ENCODE measurements around the gene SCN3A.

SCN3A gene

DNA sequence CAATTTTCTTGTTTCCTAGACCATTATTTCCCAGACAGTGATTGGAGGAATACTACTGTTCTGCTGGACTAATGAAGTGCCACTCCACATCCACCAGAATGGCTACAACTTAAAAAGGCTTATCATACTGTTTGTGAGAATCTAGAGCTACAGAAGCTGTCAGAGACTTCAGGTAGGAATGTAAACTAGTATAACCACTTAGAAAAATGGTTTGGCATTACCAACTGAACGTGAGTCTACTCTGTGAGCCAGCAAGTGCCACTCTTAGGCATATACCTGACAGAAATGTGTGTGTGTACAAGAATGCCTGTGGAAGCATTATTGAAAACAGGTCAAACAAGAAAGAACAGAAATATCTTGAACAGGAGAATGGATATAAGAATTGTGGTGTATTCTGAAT lies 4.2 kb upstream of the SCN3A start:
- DNase-seq (no peak), ATAC-seq (replicated peaks) (no peak)
- H3K27ac Mint-ChIP-seq, result no peak overlapping the region
- H3K36me3 Mint-ChIP-seq, result no peaks in the 10 kb centered on the region
- no peak overlapping the region for H3K4me3 Mint-ChIP-seq
- no peaks in the 10 kb centered on the region for H3K4me1 Mint-ChIP-seq
- peaks cover 0 to under 1% of the 10 kb centered on the region in 2 donors for H3K27me3 Mint-ChIP-seq
- H3K9me3 Mint-ChIP-seq, result peaks cover 0 to 2% of the 10 kb centered on the region in 2 donors

DNA sequence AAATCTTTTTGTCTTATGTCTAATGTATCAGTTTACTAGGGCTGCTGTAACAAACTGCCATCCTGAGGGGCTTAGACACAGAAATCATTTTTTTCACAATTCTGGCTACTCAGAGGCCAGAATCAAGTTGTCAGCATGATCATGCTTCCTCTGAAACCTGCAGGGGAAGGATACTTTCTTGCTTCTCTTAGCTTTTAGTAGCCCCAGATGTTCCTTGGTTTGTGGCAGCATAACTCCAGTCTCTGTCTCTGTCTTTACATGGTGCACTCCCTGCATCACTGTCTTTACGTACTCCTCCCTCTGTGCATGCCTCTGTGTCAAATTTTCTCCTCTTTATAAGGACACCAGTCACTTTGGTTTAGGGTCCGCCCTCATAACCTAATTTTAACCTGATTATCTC lies 2.0 kb upstream of the SCN3A start:
- no peak for DNase-seq
- Mint-ChIP-seq H3K9me3 (peaks cover 0 to 2% of the 10 kb centered on the region in 2 donors), H3K4me3 (no peak overlapping the region), H3K27me3 (no peaks in the 10 kb centered on the region), H3K4me1 (peaks cover 3 to 10% of the 10 kb centered on the region in 2 donors), H3K36me3 (no peaks in the 10 kb centered on the region), H3K27ac (no peak overlapping the region)
- ATAC-seq (replicated peaks), result no peak

DNA sequence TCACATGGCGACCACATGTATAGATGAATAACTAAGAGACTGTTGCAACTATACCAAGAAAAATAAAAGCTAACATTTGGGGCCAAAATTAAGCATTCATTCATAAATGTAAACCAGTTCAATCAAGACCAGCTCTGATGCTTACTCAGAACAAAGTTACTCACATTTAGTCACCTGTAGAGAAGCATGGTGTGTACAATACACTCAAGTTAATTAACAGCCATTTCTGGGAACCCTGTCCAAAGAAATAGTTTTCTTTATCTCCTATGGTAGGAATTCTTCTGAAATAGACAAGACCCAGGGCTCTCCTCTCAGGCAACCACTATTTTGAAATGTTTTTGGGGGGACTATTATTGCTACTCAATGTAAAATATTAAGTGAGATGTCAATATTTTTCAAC lies 1.6 kb downstream of the SCN3A start:
- H3K4me1 Mint-ChIP-seq, result peaks cover 10 to 21% of the 10 kb centered on the region in 2 donors

DNA sequence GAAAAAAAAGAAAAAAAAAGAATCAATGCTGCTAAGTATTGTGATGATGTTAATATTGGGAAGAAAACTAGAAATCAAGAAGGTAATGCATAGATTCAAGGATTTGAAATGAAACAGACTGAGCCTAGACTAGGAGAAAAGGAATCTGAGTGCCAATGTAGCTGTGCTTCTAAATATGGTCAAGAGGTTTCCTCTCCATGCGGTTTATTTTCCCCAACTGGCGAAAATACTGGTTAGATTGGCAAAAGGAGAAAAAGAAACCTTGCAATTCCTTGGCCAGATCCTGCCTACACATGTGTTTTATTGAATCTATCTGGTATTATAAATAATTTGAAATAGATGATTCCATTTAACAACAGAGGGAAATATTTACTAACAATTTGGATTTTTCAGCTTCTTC lies 5.7 kb downstream of the SCN3A start:
- Mint-ChIP-seq H3K4me1 (peaks cover 28 to 52% of the 10 kb centered on the region in 2 donors), H3K36me3 (no peaks in the 10 kb centered on the region), H3K4me3 (no peak overlapping the region), H3K9me3 (no peaks in the 10 kb centered on the region), H3K27ac (no peak overlapping the region), H3K27me3 (no peaks in the 10 kb centered on the region)
- no peak for ATAC-seq (replicated peaks)
- DNase-seq, result no peak

More for the DNA sequence above, 1.6 kb downstream of the SCN3A start:
- no peak overlapping the region for H3K4me3 Mint-ChIP-seq
- H3K27ac Mint-ChIP-seq, result no peak overlapping the region
- H3K36me3 Mint-ChIP-seq, result no peaks in the 10 kb centered on the region
- H3K9me3 Mint-ChIP-seq, result peaks cover 0 to 2% of the 10 kb centered on the region in 2 donors
- no peaks in the 10 kb centered on the region for H3K27me3 Mint-ChIP-seq
- no peak for DNase-seq
- ATAC-seq (replicated peaks), result no peak

DNA sequence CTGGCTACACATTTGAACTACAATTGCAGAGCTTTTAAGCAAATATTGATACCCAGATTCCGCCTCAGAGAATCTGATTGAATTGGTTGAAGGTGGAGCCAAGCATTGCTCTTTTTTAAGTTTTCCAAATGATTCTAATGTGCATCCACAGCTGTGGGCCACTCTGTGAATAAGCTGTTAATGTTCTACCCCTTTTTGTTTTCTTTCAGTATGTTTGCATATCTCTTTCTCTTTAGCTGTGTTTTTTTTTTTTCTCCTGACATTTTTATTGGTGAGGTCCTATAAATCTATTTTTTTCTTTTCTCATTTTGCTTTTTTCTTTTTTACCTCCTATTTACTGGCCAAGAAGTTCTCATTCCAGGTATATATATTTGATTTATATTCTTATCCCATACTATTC lies 6.5 kb downstream of the SCN3A start:
- DNase-seq (no peak), ATAC-seq (replicated peaks) (no peak)
- Mint-ChIP-seq H3K4me3 (peak overlapping the region in 1 of 2 donors; percentile 39), H3K4me1 (peaks cover 30 to 60% of the 10 kb centered on the region in 2 donors), H3K9me3 (no peaks in the 10 kb centered on the region), H3K27me3 (no peaks in the 10 kb centered on the region), H3K27ac (peak overlapping the region; percentile 42), H3K36me3 (no peaks in the 10 kb centered on the region)

DNA sequence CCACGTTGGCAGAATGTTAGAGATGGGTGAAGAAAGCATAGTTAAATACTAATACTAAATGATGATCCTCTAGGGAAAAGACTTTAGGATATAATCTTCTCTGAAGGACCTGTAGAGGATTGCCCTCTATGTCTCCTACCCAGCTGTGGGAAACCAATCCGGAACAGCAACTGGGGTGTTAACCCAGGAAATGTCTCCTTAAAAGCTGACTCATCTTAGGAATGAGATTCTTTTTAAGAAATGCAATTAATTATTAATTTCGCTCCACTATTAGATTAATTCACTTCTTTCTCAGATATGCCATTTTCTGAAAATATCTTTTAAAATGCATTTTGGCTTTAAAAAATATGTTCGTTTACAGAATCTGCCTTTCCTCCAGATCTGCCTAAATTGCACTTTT lies 7.4 kb downstream of the SCN3A start:
- no peak overlapping the region for H3K27ac Mint-ChIP-seq
- no peak overlapping the region for H3K4me3 Mint-ChIP-seq
- DNase-seq (no peak), ATAC-seq (replicated peaks) (no peak)
- H3K27me3 Mint-ChIP-seq, result no peaks in the 10 kb centered on the region
- no peaks in the 10 kb centered on the region for H3K36me3 Mint-ChIP-seq
- H3K9me3 Mint-ChIP-seq, result no peaks in the 10 kb centered on the region
- H3K4me1 Mint-ChIP-seq, result peaks cover 28 to 59% of the 10 kb centered on the region in 2 donors

DNA sequence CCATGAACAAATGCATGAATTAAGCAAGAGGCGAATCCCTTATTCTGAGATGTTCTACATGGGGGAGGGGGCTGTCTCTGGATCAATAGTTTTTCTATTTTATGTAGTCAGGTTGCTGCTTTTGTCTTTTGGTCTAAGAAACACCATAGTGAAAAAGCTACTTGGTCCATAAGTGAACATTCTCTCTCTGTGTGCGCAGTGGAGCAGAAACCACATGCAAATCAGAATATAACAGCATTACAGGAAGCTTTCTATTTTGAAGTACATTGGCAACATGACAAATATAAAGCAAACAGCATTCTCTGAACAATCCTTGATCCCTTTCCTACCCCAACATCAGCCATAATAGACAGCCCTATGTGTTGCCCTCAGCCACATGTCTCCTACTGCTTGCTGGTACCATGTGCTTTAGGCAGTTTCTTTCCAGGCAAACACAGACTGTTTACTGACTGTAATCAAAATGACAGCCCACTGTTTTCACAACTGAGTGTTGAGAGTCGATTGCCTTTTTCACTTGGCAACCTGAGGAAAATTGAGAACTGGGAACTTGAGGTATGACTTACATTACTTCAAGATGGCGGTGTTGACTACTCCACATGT lies 10.6 kb downstream of the SCN3A start:
- DNase-seq (peak; percentile 20), ATAC-seq (replicated peaks) (peak; percentile 91 to 93)
- no peaks in the 10 kb centered on the region for H3K9me3 Mint-ChIP-seq
- H3K36me3 Mint-ChIP-seq, result no peaks in the 10 kb centered on the region
- peak overlapping the region; percentile 1 to 22 for H3K4me3 Mint-ChIP-seq
- peaks cover 30 to 58% of the 10 kb centered on the region in 2 donors for H3K4me1 Mint-ChIP-seq
- H3K27me3 Mint-ChIP-seq, result no peaks in the 10 kb centered on the region
- peak overlapping the region; percentile 75 for H3K27ac Mint-ChIP-seq

DNA sequence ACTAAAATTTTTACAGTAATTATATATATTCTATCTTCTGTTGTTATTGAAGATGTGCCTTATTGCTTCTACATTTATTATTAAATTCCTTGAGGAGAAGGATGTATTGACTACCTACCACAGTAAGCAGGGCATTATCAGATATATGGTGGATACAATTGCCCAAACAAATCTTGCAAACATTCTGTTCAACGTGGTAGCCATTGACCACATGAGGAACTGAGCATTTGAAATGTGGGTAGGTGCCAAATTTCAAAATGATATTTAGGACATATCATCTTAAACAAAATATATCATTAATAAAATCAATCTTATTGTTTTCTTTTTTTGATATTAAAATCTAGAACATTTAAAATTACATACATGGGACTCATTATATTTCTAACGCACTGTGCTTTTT lies 11.1 kb downstream of the SCN3A start:
- DNase-seq, result no peak
- Mint-ChIP-seq H3K9me3 (no peaks in the 10 kb centered on the region), H3K27ac (peak overlapping the region; percentile 75), H3K27me3 (no peaks in the 10 kb centered on the region), H3K36me3 (no peaks in the 10 kb centered on the region), H3K4me1 (peaks cover 27 to 58% of the 10 kb centered on the region in 2 donors), H3K4me3 (no peak overlapping the region)
- peak; percentile 54 to 73 for ATAC-seq (replicated peaks)

DNA sequence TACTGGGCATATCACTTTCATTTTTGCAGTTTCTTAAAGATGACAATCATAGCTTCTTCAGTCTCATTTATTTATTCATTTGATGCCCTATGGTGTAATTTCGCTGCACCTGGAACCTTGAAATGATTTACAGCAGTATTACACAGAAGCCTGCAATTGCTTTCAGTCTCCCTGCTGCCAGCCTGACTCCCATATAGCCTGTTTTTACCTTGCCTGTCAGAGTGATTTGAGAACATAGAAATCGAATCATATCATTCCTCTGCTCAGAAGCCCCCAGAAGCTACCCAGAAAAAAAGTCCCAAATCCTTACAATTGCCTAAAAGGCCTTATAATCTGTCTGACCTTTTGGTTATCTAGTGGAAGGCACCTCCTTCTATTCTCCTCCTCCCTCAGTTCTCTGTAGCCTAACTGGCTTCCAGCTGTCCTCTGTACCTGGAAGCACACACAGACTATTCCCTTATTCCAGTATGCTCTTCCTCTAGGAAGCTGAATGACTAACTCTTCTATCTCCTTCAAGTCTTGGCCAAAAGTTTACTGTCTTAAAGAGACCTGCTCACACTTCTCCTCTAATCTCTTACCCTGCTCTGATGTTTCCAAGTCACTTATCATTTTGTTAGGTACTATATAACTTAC lies 12.6 kb downstream of the SCN3A start:
- H3K9me3 Mint-ChIP-seq, result no peaks in the 10 kb centered on the region
- H3K4me1 Mint-ChIP-seq, result peaks cover 24 to 49% of the 10 kb centered on the region in 2 donors

DNA sequence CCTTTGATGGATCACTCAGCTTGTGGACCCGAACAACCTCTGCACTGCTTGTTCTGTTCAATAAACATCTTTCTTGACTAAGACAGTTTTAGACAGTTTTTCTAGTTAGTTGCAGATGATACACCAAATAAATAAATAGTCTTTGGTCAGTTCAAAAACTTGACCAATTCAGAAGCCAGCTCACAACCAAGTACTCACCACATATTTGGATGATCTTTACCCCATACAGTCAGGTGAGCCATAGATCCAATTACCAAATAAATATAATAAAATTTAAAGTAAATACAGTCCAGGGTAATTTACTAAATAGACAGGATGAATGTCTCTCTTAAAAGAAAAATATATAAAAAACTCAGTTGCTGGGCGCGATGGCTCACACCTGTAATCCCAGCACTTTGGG lies 18.2 kb downstream of the SCN3A start:
- ATAC-seq (replicated peaks), result no peak
- H3K4me1 Mint-ChIP-seq, result peaks cover 2 to 5% of the 10 kb centered on the region in 2 donors
- H3K36me3 Mint-ChIP-seq, result peaks cover 9 to 18% of the 10 kb centered on the region in 2 donors
- DNase-seq, result no peak
- no peak overlapping the region for H3K4me3 Mint-ChIP-seq
- H3K27ac Mint-ChIP-seq, result no peak overlapping the region
- no peaks in the 10 kb centered on the region for H3K27me3 Mint-ChIP-seq
- H3K9me3 Mint-ChIP-seq, result no peaks in the 10 kb centered on the region

More for the DNA sequence above, 12.6 kb downstream of the SCN3A start:
- no peak overlapping the region for H3K4me3 Mint-ChIP-seq
- H3K36me3 Mint-ChIP-seq, result peaks cover 1 to 5% of the 10 kb centered on the region in 2 donors
- DNase-seq, result no peak
- no peaks in the 10 kb centered on the region for H3K27me3 Mint-ChIP-seq
- H3K27ac Mint-ChIP-seq, result no peak overlapping the region
- no peak for ATAC-seq (replicated peaks)

DNA sequence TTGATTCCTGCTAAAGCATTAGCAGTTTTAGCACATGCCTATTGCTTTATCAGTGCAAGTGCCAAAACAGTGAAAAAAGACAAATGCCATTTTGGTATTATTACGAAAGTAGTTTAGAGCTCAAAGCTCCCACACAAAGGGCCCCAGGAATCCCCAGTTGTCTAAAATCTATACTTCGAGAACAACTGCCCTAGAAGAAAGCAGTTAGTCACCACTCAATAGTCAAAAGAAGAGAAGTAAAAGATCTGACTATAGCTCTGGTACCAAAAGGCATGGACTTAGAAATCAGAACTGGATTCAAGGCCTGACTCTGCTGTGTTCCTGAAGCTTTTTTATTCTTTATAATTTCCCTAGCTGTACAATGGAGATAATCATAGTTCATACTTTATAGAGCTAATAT lies 21.8 kb downstream of the SCN3A start:
- H3K9me3 Mint-ChIP-seq, result no peaks in the 10 kb centered on the region
- no peak for DNase-seq
- no peaks in the 10 kb centered on the region for H3K27me3 Mint-ChIP-seq
- H3K4me3 Mint-ChIP-seq, result no peak overlapping the region
- H3K27ac Mint-ChIP-seq, result no peak overlapping the region
- peaks cover 0 to 3% of the 10 kb centered on the region in 2 donors for H3K4me1 Mint-ChIP-seq
- ATAC-seq (replicated peaks), result no peak
- peaks cover 15 to 24% of the 10 kb centered on the region in 2 donors for H3K36me3 Mint-ChIP-seq

DNA sequence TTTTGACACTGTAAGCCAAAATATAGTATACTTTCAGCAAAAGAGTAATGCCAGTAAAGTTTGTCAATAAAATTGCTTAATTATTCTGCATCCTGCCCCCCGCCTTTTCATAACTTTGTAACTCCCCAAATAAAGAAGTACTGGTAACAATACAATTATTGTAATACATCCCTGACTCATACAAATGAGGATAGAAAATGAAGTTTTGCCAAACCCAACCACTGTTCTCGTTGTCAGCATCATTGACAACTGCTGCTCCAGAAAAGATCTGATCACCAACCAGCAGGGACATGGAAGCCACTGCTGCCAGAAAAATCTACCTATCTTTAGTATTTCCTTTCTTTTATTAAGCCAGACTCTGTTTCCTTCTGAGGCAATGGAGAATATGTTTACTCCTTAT lies 27.1 kb downstream of the SCN3A start:
- peaks cover 17 to 23% of the 10 kb centered on the region in 2 donors for H3K36me3 Mint-ChIP-seq
- H3K27me3 Mint-ChIP-seq, result no peaks in the 10 kb centered on the region
- no peak for ATAC-seq (replicated peaks)
- no peak overlapping the region for H3K27ac Mint-ChIP-seq
- H3K4me3 Mint-ChIP-seq, result no peak overlapping the region
- H3K4me1 Mint-ChIP-seq, result peaks cover 6 to 9% of the 10 kb centered on the region in 2 donors
- peaks cover 0 to 3% of the 10 kb centered on the region in 2 donors for H3K9me3 Mint-ChIP-seq
- DNase-seq, result no peak

DNA sequence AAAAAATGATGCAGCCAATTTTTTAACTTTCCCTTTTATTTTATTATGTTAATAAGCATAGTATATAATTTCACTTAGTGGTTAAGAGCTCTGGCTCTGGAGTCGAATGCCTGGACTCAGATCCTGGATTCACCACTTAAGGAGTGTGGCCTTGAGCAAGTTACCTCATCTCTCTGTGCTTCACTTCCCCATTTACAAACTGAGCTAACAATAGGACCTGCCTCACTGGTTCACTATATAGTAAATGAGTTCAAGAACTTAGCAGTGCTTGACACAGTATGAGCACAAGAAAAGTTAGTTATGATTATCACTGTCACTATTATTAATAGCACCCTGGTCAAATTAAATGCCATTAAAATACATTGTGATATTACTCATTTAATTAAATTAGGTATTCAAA lies 30.6 kb downstream of the SCN3A start:
- Mint-ChIP-seq H3K9me3 (peaks cover 0 to 3% of the 10 kb centered on the region in 2 donors), H3K36me3 (peaks cover 13 to 18% of the 10 kb centered on the region in 2 donors), H3K27ac (no peak overlapping the region), H3K4me1 (peaks cover 4 to 14% of the 10 kb centered on the region in 2 donors), H3K27me3 (no peaks in the 10 kb centered on the region), H3K4me3 (no peak overlapping the region)
- peak; percentile 87 to 98 for ATAC-seq (replicated peaks)
- no peak for DNase-seq

DNA sequence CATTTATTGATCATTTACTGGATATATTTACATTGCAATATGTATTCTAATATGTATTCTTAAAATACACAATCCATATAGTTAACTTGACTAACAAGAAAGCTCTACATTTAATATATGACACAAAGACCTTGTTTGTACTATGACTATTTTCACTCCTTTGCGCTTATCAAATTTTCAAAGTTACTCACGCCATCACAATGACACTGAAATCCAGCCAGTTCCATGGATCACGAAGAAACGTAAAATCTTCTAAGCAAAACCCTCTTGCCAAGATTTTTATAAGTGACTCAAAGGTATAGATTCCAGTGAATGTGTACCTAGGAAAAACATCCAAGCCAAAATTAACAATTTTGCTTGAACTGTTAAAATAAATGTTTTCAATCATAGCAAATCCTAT lies 39.6 kb downstream of the SCN3A start:
- ATAC-seq (replicated peaks) (no peak), DNase-seq (no peak)
- Mint-ChIP-seq H3K4me3 (no peak overlapping the region), H3K4me1 (no peaks in the 10 kb centered on the region), H3K27me3 (no peaks in the 10 kb centered on the region), H3K27ac (no peak overlapping the region), H3K36me3 (peaks cover 7% of the 10 kb centered on the region in 2 donors), H3K9me3 (no peaks in the 10 kb centered on the region)

DNA sequence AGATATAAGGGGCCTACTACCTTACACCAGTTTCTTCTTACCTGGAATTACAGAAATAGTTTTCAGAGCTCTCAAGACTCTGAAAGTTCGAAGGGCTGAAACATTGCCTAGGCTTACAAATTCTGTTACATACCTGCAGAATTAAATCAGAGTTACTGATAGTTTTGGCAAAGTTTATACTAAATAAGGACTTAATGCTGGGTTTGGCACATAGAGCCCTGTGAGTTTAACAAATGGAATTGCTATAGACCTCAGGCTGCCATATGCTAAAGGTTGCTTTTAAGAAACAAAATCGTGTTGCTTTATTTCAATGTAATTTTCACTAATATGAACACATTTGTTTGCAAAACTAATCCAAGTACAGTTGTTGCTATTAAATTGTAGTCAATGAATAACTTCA lies 40.1 kb downstream of the SCN3A start:
- Mint-ChIP-seq H3K36me3 (peaks cover 7% of the 10 kb centered on the region in 2 donors), H3K27ac (no peak overlapping the region), H3K27me3 (no peaks in the 10 kb centered on the region), H3K4me1 (no peaks in the 10 kb centered on the region), H3K9me3 (no peaks in the 10 kb centered on the region), H3K4me3 (no peak overlapping the region)
- DNase-seq (no peak), ATAC-seq (replicated peaks) (no peak)

Measured in stimulated activated naive B cell treated with anti-CD40 and anti-IgM and Interleukin-4, amounts not matched to agents 10 μg/mL and 1 μg/mL and 100 μg/mL, for 72 hours (primary cell).